Loucy (cell line): ENCODE results near the gene USP8.

ENCODE experiments used
- CTCF ChIP-seq: fragments of 200-600 bp; sonication (generic); conservative IDR thresholded peaks from 2 replicates; pipeline ENCODE4 v1.5.1; 2014; ENCODE audit warnings: mild to moderate bottlenecking, antibody characterized with exemption, low read length
- EZH2phosphoT487 ChIP-seq: fragments of 200-600 bp; IDR thresholded peaks from 2 replicates; pipeline ENCODE4 v1.6.1; 2018; ENCODE audit warnings: antibody characterized with exemption, mild to moderate bottlenecking, moderate library complexity, borderline replicate concordance

- TF ChIP-seq CTCF (no peak), EZH2phosphoT487 (no peak)
Observed at GRCh38 chr15:50485389-50485788, 61.2 kb downstream of the USP8 start.
